GM13977 (cell line): ENCODE measurements around the gene FCER1G.

ENCODE experiments used
- DNase-seq: peaks from one replicate; pipeline ENCODE4 v3.0.0; 2012; ENCODE audit warnings: low spot score
- CTCF ChIP-seq: IDR thresholded peaks from 2 replicates; pipeline ENCODE4 v1.5.1; 2012; ENCODE audit warnings: mild to moderate bottlenecking, control low read depth; ENCODE audit not compliant: insufficient read depth; ENCODE audit errors: extremely low read depth, missing control alignments
- in situ Hi-C: fragments of 300-500 bp; cut with MboI; formaldehyde crosslinking; loops from one replicate; pipeline ENCODE4 v1.12.0; 2022; ENCODE audit warnings: low sequenced_read_pairs, low pct_unique_long_range_greater_than_20kb, mixed read lengths, inconsistent platforms; ENCODE audit not compliant: unreplicated experiment

The FCER1G gene

GRCh38 chr1:161192476-161193465, 22.3 kb upstream of the FCER1G start:
- in situ Hi-C loops = loop anchor here (25.0 kb wide), 1 partner anchor 520 kb away; the partner anchor contains the start of genes FCRLA and FCRLB
- peak; percentile 87 for DNase-seq
- TF ChIP-seq CTCF = peak; percentile 93

DNA sequence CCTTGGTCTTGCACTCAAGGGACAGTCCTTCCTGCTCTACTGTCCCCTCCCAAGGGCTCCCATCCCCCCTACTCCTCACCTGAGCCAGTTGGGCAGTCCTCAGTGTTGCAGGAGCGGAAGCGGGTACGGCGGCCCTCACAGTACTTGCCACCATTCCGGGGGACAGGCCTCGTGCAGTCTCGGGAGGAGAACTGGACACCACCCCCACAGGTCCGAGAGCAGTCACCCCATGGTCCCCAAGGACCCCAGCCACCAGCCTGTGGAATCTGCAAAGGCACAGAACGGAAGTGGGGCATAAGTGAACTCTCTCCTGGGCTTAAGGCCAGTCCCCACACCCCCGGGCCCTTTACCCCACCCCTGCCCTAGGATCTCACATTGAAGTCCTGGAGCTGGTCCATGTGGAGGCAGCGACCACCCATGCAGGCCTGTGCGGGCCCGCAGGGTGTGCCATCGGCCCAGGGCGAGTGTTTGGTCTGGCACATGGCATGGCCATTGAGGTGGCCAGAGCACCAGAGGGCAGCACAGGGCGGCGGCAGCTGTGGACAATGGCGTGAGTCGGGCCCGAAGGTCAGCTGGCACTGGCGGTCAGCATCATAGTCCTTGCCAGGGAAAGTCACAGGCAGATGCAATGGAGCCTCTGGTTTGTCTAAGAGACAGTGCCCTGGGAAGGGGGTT, 21.4 kb upstream of the FCER1G start:
- no peak for DNase-seq
- no peak for TF ChIP-seq CTCF
- in situ Hi-C loops = loop anchor here (25.0 kb wide), 1 partner anchor 519 kb away; the partner anchor contains the start of genes FCRLA and FCRLB

DNA sequence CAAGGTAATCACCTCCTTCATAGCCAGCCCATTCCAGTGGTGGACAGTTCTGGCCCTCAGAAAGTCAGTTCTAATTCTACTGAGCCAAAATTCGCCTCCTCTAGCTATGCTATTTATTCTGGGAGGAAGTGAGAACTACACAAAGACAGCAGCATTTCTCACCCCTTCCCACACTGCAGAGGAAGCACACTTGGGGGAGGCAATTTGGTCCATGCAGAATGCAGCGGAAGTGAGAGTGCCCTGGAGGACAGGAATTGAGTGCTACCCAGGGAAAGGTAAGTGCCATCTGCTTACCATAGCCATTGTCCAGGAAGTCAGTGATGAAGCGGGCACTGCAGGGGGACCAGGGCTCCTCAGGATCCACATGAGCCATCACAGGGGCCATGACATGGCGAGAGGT, 19.9 kb upstream of the FCER1G start:
- no peak for TF ChIP-seq CTCF
- DNase-seq = no peak
- in situ Hi-C loops = loop anchor here (25.0 kb wide), 1 partner anchor 517 kb away; the partner anchor contains the start of genes FCRLA and FCRLB

- no peak for TF ChIP-seq CTCF
- in situ Hi-C loops = loop anchor here (25.0 kb wide), 1 partner anchor 516 kb away; the partner anchor contains the start of genes FCRLA and FCRLB
- no peak for DNase-seq
These were observed 19.0 kb upstream of the FCER1G start for GRCh38 chr1:161196111-161196510.

- TF ChIP-seq CTCF = no peak
- DNase-seq = no peak
- in situ Hi-C loops = loop anchor here (25.0 kb wide), 1 partner anchor 516 kb away; the partner anchor contains the start of genes FCRLA and FCRLB
These were observed 18.3 kb upstream of the FCER1G start for GRCh38 chr1:161196521-161197451.
